HepG2 (cell line): ENCODE data around the gene PLEKHG5. TPM values are rescaled to one million over a fixed set of nuclear protein-coding genes. Genes with fewer than 3 reads are reported as not detected.

Experiments used
- CHD4 ChIP-seq: fragments of 200-600 bp; sonication (generic); IDR thresholded peaks from 2 replicates; pipeline ENCODE4 v1.7.0; 2017; ENCODE audit warnings: mild to moderate bottlenecking, low read length, borderline replicate concordance
- MED13 ChIP-seq: sonication (generic); formaldehyde crosslinking; IDR thresholded peaks from 2 replicates; pipeline ENCODE4 v1.5.0; 2020; ENCODE audit warnings: missing genetic modification reagents
- MED8 ChIP-seq: sonication (generic); formaldehyde crosslinking; IDR thresholded peaks from 2 replicates; pipeline ENCODE4 v1.8.1; 2023; ENCODE audit warnings: mild to moderate bottlenecking, missing genetic modification reagents; ENCODE audit not compliant: insufficient replicate concordance
- MIER2 ChIP-seq: IDR thresholded peaks from 2 replicates; pipeline ENCODE4 v1.6.1; 2016; ENCODE audit warnings: missing biosample characterization, missing genetic modification reagents
- MLLT10 ChIP-seq: sonication (generic); formaldehyde crosslinking; IDR thresholded peaks from 2 replicates; pipeline ENCODE4 v1.4.0; 2020; ENCODE audit warnings: missing genetic modification reagents
- NBN ChIP-seq: fragments of 450-650 bp; conservative IDR thresholded peaks from 2 replicates; pipeline ENCODE4 v1.6.1; 2017
- RBFOX2 ChIP-seq: fragments of 200-400 bp; formaldehyde crosslinking; IDR thresholded peaks from 2 replicates; pipeline ENCODE4 v1.6.1; 2017; ENCODE audit warnings: low read depth, mild to moderate bottlenecking, low read length
- SMAD3 ChIP-seq: sonication (generic); formaldehyde crosslinking; IDR thresholded peaks from 2 replicates; pipeline ENCODE4 v1.4.0; 2020; ENCODE audit warnings: missing genetic modification reagents
- SP2 ChIP-seq: sonication (generic); formaldehyde crosslinking; IDR thresholded peaks from 2 replicates; pipeline ENCODE4 v1.5.1; 2020; ENCODE audit warnings: mild to moderate bottlenecking, missing genetic modification reagents
- SP5 ChIP-seq: IDR thresholded peaks from 2 replicates; pipeline ENCODE4 v1.6.1; 2016; ENCODE audit warnings: low read depth, borderline replicate concordance
- TCF7 ChIP-seq: sonication (generic); IDR thresholded peaks from 2 replicates; pipeline ENCODE4 v1.6.1; 2016; ENCODE audit warnings: antibody characterized with exemption, low read depth
- ZBTB21 ChIP-seq: sonication (generic); formaldehyde crosslinking; IDR thresholded peaks from 2 replicates; pipeline ENCODE4 v1.4.0; 2020; ENCODE audit warnings: missing genetic modification reagents
- ZNF331 ChIP-seq: sonication (generic); formaldehyde crosslinking; IDR thresholded peaks from 2 replicates; pipeline ENCODE4 v1.4.0; 2020; ENCODE audit warnings: missing genetic modification reagents
- ZNF431 ChIP-seq: sonication (generic); formaldehyde crosslinking; IDR thresholded peaks from 2 replicates; pipeline ENCODE4 v1.9.0; 2022; ENCODE audit warnings: missing genetic modification reagents, low read depth, mild to moderate bottlenecking, borderline replicate concordance
- ZNF543 ChIP-seq: sonication (generic); formaldehyde crosslinking; IDR thresholded peaks from 2 replicates; pipeline ENCODE4 v1.4.0; 2020; ENCODE audit warnings: mild to moderate bottlenecking, missing genetic modification reagents
- ZNF672 ChIP-seq: sonication (generic); formaldehyde crosslinking; IDR thresholded peaks from 2 replicates; pipeline ENCODE4 v1.8.1; 2022; ENCODE audit warnings: missing genetic modification reagents
- polyA plus RNA-seq, 8 experiments: library from polyadenylated mRNA; depleted of rRNA in 3 of 8; stranded (reverse) in 7 of 8; unstranded in 1 of 8; fragments of >200 nt; fragmentation: Illumina TruSeq in 4 of 8; extraction: Trizol in 4 of 8; gene quantifications; 2 replicates each; pipeline versions ENCODE4 v1.2.1 to v1.2.3, GENCODE V29; 2011 to 2016; ENCODE audit warnings: low read depth in 4 of 8, missing spikeins in 1 of 8, mixed read lengths in 1 of 8; ENCODE audit not compliant: insufficient read depth in 1 of 8
- total RNA-seq, 5 experiments: library from RNA; depleted of rRNA; stranded (reverse); fragments of >200 nt; fragmentation: Illumina TruSeq; extraction: Trizol; gene quantifications; 2 replicates each; pipeline ENCODE4 v1.2.3, GENCODE V29; 2016; ENCODE audit warnings: low read depth in 1 of 5
- TF ChIP-seq, protein P1 (sequence below): sonication (generic); formaldehyde crosslinking; conservative IDR thresholded peaks from 2 replicates; pipeline ENCODE4 v1.4.0; 2020; ENCODE audit warnings: mild to moderate bottlenecking, missing genetic modification reagents, moderate library complexity
- TF ChIP-seq, protein P2 (sequence below): sonication (generic); formaldehyde crosslinking; IDR thresholded peaks from 2 replicates; pipeline ENCODE4 v1.5.1; 2020; ENCODE audit warnings: mild to moderate bottlenecking, missing genetic modification reagents, moderate library complexity
- TF ChIP-seq, protein P3 (sequence below): sonication (generic); formaldehyde crosslinking; IDR thresholded peaks from 2 replicates; pipeline ENCODE4 v1.8.1; 2023; ENCODE audit warnings: mild to moderate bottlenecking, moderate library complexity, missing genetic modification reagents
- TF ChIP-seq, protein P4 (sequence below): sonication (generic); formaldehyde crosslinking; IDR thresholded peaks from 2 replicates; pipeline ENCODE4 v1.4.0; 2020; ENCODE audit warnings: missing genetic modification reagents
- TF ChIP-seq, protein P5 (sequence below): sonication (generic); formaldehyde crosslinking; IDR thresholded peaks from 2 replicates; pipeline ENCODE4 v1.8.1; 2023; ENCODE audit warnings: mild to moderate bottlenecking, missing genetic modification reagents
- TF ChIP-seq, protein P6 (sequence below): IDR thresholded peaks from 2 replicates; pipeline ENCODE4 v1.6.1; 2018; ENCODE audit warnings: missing genetic modification reagents

The PLEKHG5 gene
- total and polyA plus RNA-seq, 2 of the 13 experiments (the other 11 are each of a cell fraction or from before 2014, with no cell fraction given) = 1.9 to 3.5 TPM

DNA sequence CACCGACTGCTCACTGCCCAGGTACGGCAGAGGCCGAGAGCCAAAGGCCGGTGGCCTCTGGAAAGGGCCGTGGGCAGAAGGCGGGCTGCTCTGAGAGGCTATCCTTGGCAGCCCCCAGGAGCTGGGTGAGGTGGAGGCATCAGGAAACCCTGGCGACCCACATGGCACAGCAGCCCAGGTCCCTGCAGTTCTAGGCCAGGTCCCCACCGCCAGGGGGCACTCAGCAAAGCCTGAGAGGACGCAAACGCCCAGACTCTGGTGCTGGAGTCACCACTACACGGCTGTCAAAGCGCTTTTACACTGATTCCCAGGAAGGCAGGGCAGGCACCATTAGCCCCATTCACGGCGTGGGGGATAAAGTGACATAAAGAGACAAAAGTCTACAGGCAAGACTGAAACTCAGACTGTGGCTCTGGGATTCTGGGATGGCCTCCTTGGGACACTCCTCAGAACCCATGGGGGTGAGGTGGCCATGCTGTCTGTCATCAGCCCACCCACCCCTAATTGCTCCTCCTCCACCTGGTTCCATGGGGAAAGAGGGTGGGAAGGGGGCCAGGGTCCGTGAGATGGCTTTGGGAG, 4.9 kb downstream of the PLEKHG5 start (continued):
- TF ChIP-seq, protein P1, sequence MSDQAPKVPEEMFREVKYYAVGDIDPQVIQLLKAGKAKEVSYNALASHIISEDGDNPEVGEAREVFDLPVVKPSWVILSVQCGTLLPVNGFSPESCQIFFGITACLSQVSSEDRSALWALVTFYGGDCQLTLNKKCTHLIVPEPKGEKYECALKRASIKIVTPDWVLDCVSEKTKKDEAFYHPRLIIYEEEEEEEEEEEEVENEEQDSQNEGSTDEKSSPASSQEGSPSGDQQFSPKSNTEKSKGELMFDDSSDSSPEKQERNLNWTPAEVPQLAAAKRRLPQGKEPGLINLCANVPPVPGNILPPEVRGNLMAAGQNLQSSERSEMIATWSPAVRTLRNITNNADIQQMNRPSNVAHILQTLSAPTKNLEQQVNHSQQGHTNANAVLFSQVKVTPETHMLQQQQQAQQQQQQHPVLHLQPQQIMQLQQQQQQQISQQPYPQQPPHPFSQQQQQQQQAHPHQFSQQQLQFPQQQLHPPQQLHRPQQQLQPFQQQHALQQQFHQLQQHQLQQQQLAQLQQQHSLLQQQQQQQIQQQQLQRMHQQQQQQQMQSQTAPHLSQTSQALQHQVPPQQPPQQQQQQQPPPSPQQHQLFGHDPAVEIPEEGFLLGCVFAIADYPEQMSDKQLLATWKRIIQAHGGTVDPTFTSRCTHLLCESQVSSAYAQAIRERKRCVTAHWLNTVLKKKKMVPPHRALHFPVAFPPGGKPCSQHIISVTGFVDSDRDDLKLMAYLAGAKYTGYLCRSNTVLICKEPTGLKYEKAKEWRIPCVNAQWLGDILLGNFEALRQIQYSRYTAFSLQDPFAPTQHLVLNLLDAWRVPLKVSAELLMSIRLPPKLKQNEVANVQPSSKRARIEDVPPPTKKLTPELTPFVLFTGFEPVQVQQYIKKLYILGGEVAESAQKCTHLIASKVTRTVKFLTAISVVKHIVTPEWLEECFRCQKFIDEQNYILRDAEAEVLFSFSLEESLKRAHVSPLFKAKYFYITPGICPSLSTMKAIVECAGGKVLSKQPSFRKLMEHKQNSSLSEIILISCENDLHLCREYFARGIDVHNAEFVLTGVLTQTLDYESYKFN = no peak
- TF ChIP-seq MED8 (CRISPR knock-in tag) = no peak
- TF ChIP-seq CHD4 = no peak
- no peak for TF ChIP-seq MED13 (CRISPR knock-in tag)
- TF ChIP-seq, protein P2, sequence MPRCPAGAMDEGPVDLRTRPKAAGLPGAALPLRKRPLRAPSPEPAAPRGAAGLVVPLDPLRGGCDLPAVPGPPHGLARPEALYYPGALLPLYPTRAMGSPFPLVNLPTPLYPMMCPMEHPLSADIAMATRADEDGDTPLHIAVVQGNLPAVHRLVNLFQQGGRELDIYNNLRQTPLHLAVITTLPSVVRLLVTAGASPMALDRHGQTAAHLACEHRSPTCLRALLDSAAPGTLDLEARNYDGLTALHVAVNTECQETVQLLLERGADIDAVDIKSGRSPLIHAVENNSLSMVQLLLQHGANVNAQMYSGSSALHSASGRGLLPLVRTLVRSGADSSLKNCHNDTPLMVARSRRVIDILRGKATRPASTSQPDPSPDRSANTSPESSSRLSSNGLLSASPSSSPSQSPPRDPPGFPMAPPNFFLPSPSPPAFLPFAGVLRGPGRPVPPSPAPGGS = no peak
- TF ChIP-seq SMAD3 (CRISPR knock-in tag) = no peak
- TF ChIP-seq RBFOX2 = no peak
- TF ChIP-seq, protein P3, sequence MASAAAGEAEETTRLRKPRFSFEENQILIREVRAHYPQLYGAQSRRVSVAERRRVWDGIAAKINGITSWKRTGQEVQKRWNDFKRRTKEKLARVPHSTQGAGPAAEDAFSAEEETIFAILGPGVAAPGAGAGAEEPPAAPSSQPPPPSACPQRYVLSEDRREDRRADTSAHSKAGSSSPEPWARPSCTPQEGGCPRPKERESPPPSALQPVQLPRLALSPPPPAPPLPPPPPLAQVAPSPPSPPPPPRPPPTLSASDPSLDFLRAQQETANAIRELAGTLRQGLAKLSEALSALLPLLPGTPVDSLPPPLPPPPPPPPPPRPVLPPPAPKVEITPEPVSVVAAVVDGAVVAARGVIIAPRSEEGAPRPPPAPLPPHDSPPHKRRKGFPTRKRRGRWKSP (CRISPR knock-in tag) = no peak
- TF ChIP-seq MIER2 (CRISPR knock-in tag) = no peak
- TF ChIP-seq NBN = no peak
- no peak for TF ChIP-seq TCF7
- TF ChIP-seq ZNF543 (CRISPR knock-in tag) = no peak
- TF ChIP-seq ZBTB21 (CRISPR knock-in tag) = no peak
- TF ChIP-seq SP5 = no peak
- no peak for TF ChIP-seq ZNF431
- TF ChIP-seq SP2 (CRISPR knock-in tag) = no peak
- TF ChIP-seq, protein P4, sequence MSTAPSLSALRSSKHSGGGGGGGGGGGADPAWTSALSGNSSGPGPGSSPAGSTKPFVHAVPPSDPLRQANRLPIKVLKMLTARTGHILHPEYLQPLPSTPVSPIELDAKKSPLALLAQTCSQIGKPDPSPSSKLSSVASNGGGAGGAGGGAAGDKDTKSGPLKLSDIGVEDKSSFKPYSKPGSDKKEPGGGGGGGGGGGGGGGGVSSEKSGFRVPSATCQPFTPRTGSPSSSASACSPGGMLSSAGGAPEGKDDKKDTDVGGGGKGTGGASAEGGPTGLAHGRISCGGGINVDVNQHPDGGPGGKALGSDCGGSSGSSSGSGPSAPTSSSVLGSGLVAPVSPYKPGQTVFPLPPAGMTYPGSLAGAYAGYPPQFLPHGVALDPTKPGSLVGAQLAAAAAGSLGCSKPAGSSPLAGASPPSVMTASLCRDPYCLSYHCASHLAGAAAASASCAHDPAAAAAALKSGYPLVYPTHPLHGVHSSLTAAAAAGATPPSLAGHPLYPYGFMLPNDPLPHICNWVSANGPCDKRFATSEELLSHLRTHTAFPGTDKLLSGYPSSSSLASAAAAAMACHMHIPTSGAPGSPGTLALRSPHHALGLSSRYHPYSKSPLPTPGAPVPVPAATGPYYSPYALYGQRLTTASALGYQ (CRISPR knock-in tag) = no peak
- no peak for TF ChIP-seq ZNF672 (CRISPR knock-in tag)
- TF ChIP-seq, protein P5, sequence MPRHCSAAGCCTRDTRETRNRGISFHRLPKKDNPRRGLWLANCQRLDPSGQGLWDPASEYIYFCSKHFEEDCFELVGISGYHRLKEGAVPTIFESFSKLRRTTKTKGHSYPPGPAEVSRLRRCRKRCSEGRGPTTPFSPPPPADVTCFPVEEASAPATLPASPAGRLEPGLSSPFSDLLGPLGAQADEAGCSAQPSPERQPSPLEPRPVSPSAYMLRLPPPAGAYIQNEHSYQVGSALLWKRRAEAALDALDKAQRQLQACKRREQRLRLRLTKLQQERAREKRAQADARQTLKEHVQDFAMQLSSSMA = no peak
- TF ChIP-seq, protein P6, sequence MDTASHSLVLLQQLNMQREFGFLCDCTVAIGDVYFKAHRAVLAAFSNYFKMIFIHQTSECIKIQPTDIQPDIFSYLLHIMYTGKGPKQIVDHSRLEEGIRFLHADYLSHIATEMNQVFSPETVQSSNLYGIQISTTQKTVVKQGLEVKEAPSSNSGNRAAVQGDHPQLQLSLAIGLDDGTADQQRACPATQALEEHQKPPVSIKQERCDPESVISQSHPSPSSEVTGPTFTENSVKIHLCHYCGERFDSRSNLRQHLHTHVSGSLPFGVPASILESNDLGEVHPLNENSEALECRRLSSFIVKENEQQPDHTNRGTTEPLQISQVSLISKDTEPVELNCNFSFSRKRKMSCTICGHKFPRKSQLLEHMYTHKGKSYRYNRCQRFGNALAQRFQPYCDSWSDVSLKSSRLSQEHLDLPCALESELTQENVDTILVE = peak; percentile 56; the same call in 1 of the 2 replicates
- TF ChIP-seq ZNF331 (CRISPR knock-in tag) = no peak
- no peak for TF ChIP-seq MLLT10 (CRISPR knock-in tag)
